BE2C (cell line): ENCODE measurements around the gene EMC1.
"Not testable (repeated sequence)": the region's sequence is repeated elsewhere in the genome, so short reads cannot be mapped to it uniquely, and the experiment has no call there.

ENCODE experiments used
- DNase-seq: peaks from one replicate; pipeline ENCODE4 v3.0.0-alpha.2; 2020
- H3K27me3 ChIP-seq: fragments of 250-450 bp; sonication (Bioruptor Pico); 2 replicates; pipeline ENCODE4 v1.5.1; 2020; ENCODE audit warnings: mild to moderate bottlenecking
- H3K36me3 ChIP-seq: fragments of 250-450 bp; sonication (Bioruptor Pico); 2 replicates; pipeline ENCODE4 v1.5.1; 2020; ENCODE audit warnings: mild to moderate bottlenecking
- H3K4me1 ChIP-seq: fragments of 250-450 bp; sonication (Bioruptor Pico); 2 replicates; pipeline ENCODE4 v1.5.1; 2020
- H3K4me3 ChIP-seq: 2 replicates; pipeline ENCODE4 v1.5.1; 2011; ENCODE audit warnings: low read depth, low read length
- H3K9me3 ChIP-seq: fragments of 250-450 bp; sonication (Bioruptor Pico); 2 replicates; pipeline ENCODE4 v1.5.1; 2020
- CTCF ChIP-seq: IDR thresholded peaks from 2 replicates; pipeline ENCODE4 v1.5.1; 2012; ENCODE audit warnings: mild to moderate bottlenecking, low read depth, low read length

Gene EMC1

GRCh38 chr1:19273106-19273843 is 22.0 kb upstream of the EMC1 start:
- Histone ChIP-seq H3K27me3 (no peaks in the 10 kb centered on the region), H3K9me3 (no peaks in the 10 kb centered on the region), H3K4me1 (no peaks in the 10 kb centered on the region), H3K36me3 (no peaks in the 10 kb centered on the region), H3K4me3 (no peak overlapping the region)
- no peak for DNase-seq
- no peak for TF ChIP-seq CTCF

GRCh38 chr1:19272064-19272463 is 20.7 kb upstream of the EMC1 start:
- no peak for DNase-seq
- Histone ChIP-seq H3K4me3 (no peak overlapping the region), H3K27me3 (no peaks in the 10 kb centered on the region), H3K36me3 (no peaks in the 10 kb centered on the region), H3K4me1 (no peaks in the 10 kb centered on the region), H3K9me3 (no peaks in the 10 kb centered on the region)
- TF ChIP-seq CTCF: no peak

GRCh38 chr1:19270343-19270730 is 19.0 kb upstream of the EMC1 start:
- DNase-seq: not testable (repeated sequence)

GRCh38 chr1:19269427-19270342 is 18.4 kb upstream of the EMC1 start:
- not testable (repeated sequence) for H3K27me3 ChIP-seq, H3K4me1 ChIP-seq, H3K36me3 ChIP-seq, H3K9me3 ChIP-seq, DNase-seq, H3K4me3 ChIP-seq

More at GRCh38 chr1:19270343-19270730, 19.0 kb upstream of the EMC1 start:
- H3K36me3 ChIP-seq, H3K27me3 ChIP-seq, H3K4me1 ChIP-seq, H3K9me3 ChIP-seq, H3K4me3 ChIP-seq: not testable (repeated sequence)

- H3K4me3 ChIP-seq: no peak overlapping the region
- no peaks in the 10 kb centered on the region for H3K27me3 ChIP-seq
- H3K36me3 ChIP-seq: no peaks in the 10 kb centered on the region
- H3K9me3 ChIP-seq: no peaks in the 10 kb centered on the region
- TF ChIP-seq CTCF: no peak
- no peaks in the 10 kb centered on the region for H3K4me1 ChIP-seq
- DNase-seq: no peak
These were observed 17.1 kb upstream of the EMC1 start for GRCh38 chr1:19268445-19268844.

- no peaks in the 10 kb centered on the region for H3K27me3 ChIP-seq
- H3K9me3 ChIP-seq: no peaks in the 10 kb centered on the region
- TF ChIP-seq CTCF: no peak
- no peak overlapping the region for H3K4me3 ChIP-seq
- no peak for DNase-seq
- H3K36me3 ChIP-seq: peaks cover 13% of the 10 kb centered on the region
- no peaks in the 10 kb centered on the region for H3K4me1 ChIP-seq
These were observed 11.4 kb upstream of the EMC1 start for GRCh38 chr1:19262744-19263143.

GRCh38 chr1:19262047-19262446 is 10.7 kb upstream of the EMC1 start:
- Histone ChIP-seq H3K27me3 (no peaks in the 10 kb centered on the region), H3K4me3 (no peak overlapping the region), H3K9me3 (no peaks in the 10 kb centered on the region), H3K4me1 (no peaks in the 10 kb centered on the region), H3K36me3 (peaks cover 20% of the 10 kb centered on the region)
- DNase-seq: no peak
- no peak for TF ChIP-seq CTCF
